ENCODE results near the gene TMEM164. TPM values are rescaled to one million over a fixed set of nuclear protein-coding genes. Genes with fewer than 3 reads are reported as not detected.

The TMEM164 gene
- total and polyA plus RNA-seq, 2 of the 4 experiments (the other 2 are of a cell fraction) = 6.3 to 7.1 TPM

DNA sequence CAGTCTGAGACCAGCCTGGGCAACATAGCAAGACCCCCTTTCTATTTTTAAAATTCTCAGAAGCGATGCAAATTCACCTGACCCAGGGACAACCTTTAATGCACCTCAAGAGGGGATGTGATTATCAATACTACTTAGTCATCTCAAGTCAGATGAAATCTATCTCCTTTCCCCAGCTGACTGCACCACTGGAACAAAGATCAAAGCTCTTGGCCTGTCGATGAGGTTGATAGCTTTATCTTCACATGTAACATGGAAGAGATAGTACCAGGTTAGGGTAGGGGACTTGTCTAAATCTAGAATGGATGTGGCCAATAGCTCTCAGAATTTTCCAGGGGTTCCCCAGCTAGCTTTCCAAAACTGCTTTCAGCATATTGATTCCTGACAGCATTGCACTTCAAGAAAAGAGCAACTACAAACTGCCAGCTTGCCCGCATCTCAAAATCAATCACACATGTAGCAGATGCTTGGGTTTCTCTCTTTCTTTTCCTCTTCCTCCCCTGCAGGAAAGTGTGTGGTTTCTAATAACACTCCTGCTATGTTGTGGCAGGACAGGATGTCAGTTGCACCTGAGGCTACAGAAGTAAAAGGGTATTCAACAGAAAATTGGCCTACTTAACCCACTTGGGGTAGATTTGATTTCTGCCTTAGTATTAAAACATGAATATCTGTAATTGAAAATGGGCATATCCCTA, 12.2 kb upstream of the TMEM164 start:
- intact Hi-C loops (cut with micrococcal nuclease) (no loop called here), dilution Hi-C loops (cut with HindIII; ENCODE audit: low sequenced_read_pairs, unreplicated experiment) (no loop called here), in situ Hi-C loops (cut with MboI; ENCODE audit: low sequenced_read_pairs) (no loop called here)
- Histone ChIP-seq H3K4me3 (ENCODE audit: insufficient read depth, low read depth, low read length) (no peak overlapping the region), H2AK9ac (replicated peaks; ENCODE audit: low read depth, low read length, poor library complexity) (no peak overlapping the region), H3K79me1 (ENCODE audit: low read depth in 1 of 2, low read length in 2 of 2) (no peaks in the 10 kb centered on the region), H2BK15ac (ENCODE audit: low read depth, low read length) (no peak overlapping the region), H2BK120ac (ENCODE audit: low read depth, low read length) (no peak overlapping the region), H3K4ac (ENCODE audit: low read depth, low read length) (no peak overlapping the region), H2AK5ac (ENCODE audit: low read depth, low read length) (no peak overlapping the region), H2BK20ac (ENCODE audit: low read depth, low read length) (no peak overlapping the region), H3K18ac (ENCODE audit: low read depth, low read length) (no peak overlapping the region), H2BK5ac (ENCODE audit: low read depth, low read length, poor library complexity, severe bottlenecking) (no peak overlapping the region), H4K91ac (ENCODE audit: insufficient read depth, low read depth, low read length) (no peak overlapping the region), H4K5ac (ENCODE audit: low read depth, low read length) (no peak overlapping the region), H3K9me1 (ENCODE audit: insufficient read depth, low read length) (no peaks in the 10 kb centered on the region), H3K4me2 (ENCODE audit: low read depth, low read length) (no peak overlapping the region), H3K27me3 (ENCODE audit: control insufficient read depth, insufficient read depth, low read length) (peaks cover 15% of the 10 kb centered on the region), H3K9ac (ENCODE audit: low read depth, low read length) (no peak overlapping the region), H3K27ac (ENCODE audit: insufficient read depth, low read length) (no peak overlapping the region), H4K20me1 (ENCODE audit: insufficient read depth, low read length) (no peaks in the 10 kb centered on the region), H3K4me1 (ENCODE audit: control insufficient read depth, insufficient read depth, low read length) (no peaks in the 10 kb centered on the region), H4K8ac (ENCODE audit: low read depth in 2 of 2, low read length in 2 of 2) (no peak overlapping the region), H3K9me3 (ENCODE audit: control insufficient read depth, insufficient read depth, low read length) (no peaks in the 10 kb centered on the region), H3K36me3 (ENCODE audit: control insufficient read depth, insufficient read depth, low read length) (no peaks in the 10 kb centered on the region), H3K23ac (ENCODE audit: low read depth, low read length) (no peak overlapping the region), H3K56ac (ENCODE audit: extremely low read depth, insufficient read depth, low read length) (no peak overlapping the region), H2AFZ (replicated peaks; ENCODE audit: low read length, poor library complexity) (no peak overlapping the region), H3K14ac (replicated peaks; ENCODE audit: low read depth, low read length) (no peak overlapping the region)
- no peak for TF ChIP-seq RFX5 (IDR thresholded peaks at IDR 0.05; ENCODE audit: low read depth, low read length)
- no peak for TF ChIP-seq CEBPB (IDR thresholded peaks at IDR 0.05; ENCODE audit: low read depth, low read length)
- no peak for TF ChIP-seq FOS (IDR thresholded peaks at IDR 0.05; ENCODE audit: low read depth, low read length)
- no peak for TF ChIP-seq RCOR1 (IDR thresholded peaks at IDR 0.05; ENCODE audit: insufficient replicate concordance, low read length)
- no peak for TF ChIP-seq MXI1 (IDR thresholded peaks at IDR 0.05; ENCODE audit: borderline replicate concordance, low read depth, low read length)
- TF ChIP-seq CHD1 (IDR thresholded peaks at IDR 0.05; ENCODE audit: low read depth, low read length) = no peak
- TF ChIP-seq MAFK (IDR thresholded peaks at IDR 0.05; ENCODE audit: low read depth, low read length) = no peak
- TF ChIP-seq SMC3 (IDR thresholded peaks at IDR 0.05; ENCODE audit: low read depth, low read length) = no peak
- no peak for TF ChIP-seq CTCF (conservative IDR thresholded peaks at IDR 0.05; ENCODE audit: low read depth, low read length)
- TF ChIP-seq NFE2L2 (IDR thresholded peaks at IDR 0.05; ENCODE audit: low read depth, low read length) = no peak
- TF ChIP-seq ELK1 (IDR thresholded peaks at IDR 0.05; ENCODE audit: borderline replicate concordance, low read depth, low read length) = no peak
- no peak for TF ChIP-seq USF2 (IDR thresholded peaks at IDR 0.05; ENCODE audit: low read depth, low read length)
- no peak for TF ChIP-seq POLR2A (IDR thresholded peaks at IDR 0.05; ENCODE audit: low read depth, low read length)
- no peak for TF ChIP-seq MAZ (IDR thresholded peaks at IDR 0.05; ENCODE audit: borderline replicate concordance, low read depth, low read length)
- TF ChIP-seq BHLHE40 (IDR thresholded peaks at IDR 0.05; ENCODE audit: low read depth, low read length) = no peak
- no peak for TF ChIP-seq RAD21 (IDR thresholded peaks at IDR 0.05; ENCODE audit: low read length)
- WGBS, 2 experiments (ENCODE audit: extremely low coverage in 2 of 2, insufficient read length in 1 of 2) = no CpG with 5 or more reads among the region's 3 CpGs
- DNase-seq (no peak), ATAC-seq (ENCODE audit: low read depth) (no peak)
- ChIA-PET CTCF (interaction anchor here (0.6 kb wide), 1 partner anchor 82 kb away, joined by 3 read pairs; no protein-coding TSS in a partner anchor), POLR2A (ENCODE audit: unreplicated experiment) (no interaction called here)
- no TSS peak for BruUV-seq (replicated peaks)

All from IMR-90 (cell line).